GM18520 (cell line): ENCODE measurements around the gene MRPL43.
"Not testable (repeated sequence)": the region's sequence is repeated elsewhere in the genome, so short reads cannot be mapped to it uniquely, and the experiment has no call there.

Experiments
- ATAC-seq: cut with Tn5 transposase; IDR thresholded peaks from one replicate; pipeline ENCODE4 v1.9.1; 2021; ENCODE audit not compliant: unreplicated experiment

Gene MRPL43

GRCh38 chr10:100986952-100987684, at the start of gene MRPL43, which contains the start of gene TWNK:
TSS of gene MRPL43 (minus strand) at chr10:100987497. CDS start at chr10:100987443, 54 bp downstream.
TSS of gene TWNK (plus strand) at chr10:100987543. CDS start at chr10:100988211, 668 bp downstream.
- peak; percentile 39 for ATAC-seq

- no peak for ATAC-seq
Measured at GRCh38 chr10:101036726-101037125, 49.4 kb upstream of the MRPL43 start.

- ATAC-seq = no peak
Measured at GRCh38 chr10:101035916-101036702, 48.8 kb upstream of the MRPL43 start.

- no peak for ATAC-seq
Measured at GRCh38 chr10:101035314-101035713, 48.0 kb upstream of the MRPL43 start.

GRCh38 chr10:101034404-101034803, 47.1 kb upstream of the MRPL43 start:
- not testable (repeated sequence) for ATAC-seq

- no peak for ATAC-seq
Measured at GRCh38 chr10:101033276-101033675, 46.0 kb upstream of the MRPL43 start.

- no peak for ATAC-seq
Measured at GRCh38 chr10:101032637-101033224, 45.4 kb upstream of the MRPL43 start.

GRCh38 chr10:101031796-101032636, 44.7 kb upstream of the MRPL43 start:
- ATAC-seq = no peak

GRCh38 chr10:101031128-101031795, 44.0 kb upstream of the MRPL43 start, which contains the start of the genes PDZD7 and SFXN3:
TSS of gene PDZD7 (minus strand) at chr10:101031129. CDS start at chr10:101030219, 910 bp downstream.
TSS of gene SFXN3 (plus strand) at chr10:101031234. CDS start at chr10:101034695, 3,461 bp downstream.
- ATAC-seq = peak; percentile 87

- no peak for ATAC-seq
Measured at GRCh38 chr10:101030496-101031127, 43.3 kb upstream of the MRPL43 start.

- no peak for ATAC-seq
Measured at GRCh38 chr10:101029520-101030295, 42.4 kb upstream of the MRPL43 start.

- ATAC-seq = no peak
Measured at GRCh38 chr10:101028446-101029337, 41.4 kb upstream of the MRPL43 start.

- no peak for ATAC-seq
Measured at GRCh38 chr10:101027106-101027720, 39.9 kb upstream of the MRPL43 start.

GRCh38 chr10:101022967-101023705, 35.8 kb upstream of the MRPL43 start:
- no peak for ATAC-seq

- ATAC-seq = no peak
Measured at GRCh38 chr10:101021692-101022251, 34.5 kb upstream of the MRPL43 start.

GRCh38 chr10:101021239-101021638, 33.9 kb upstream of the MRPL43 start:
- ATAC-seq = no peak
